Activated CD4-positive, alpha-beta T cell treated with anti-CD3 and anti-CD28 coated beads, Interleukin-2, amount 10 ng/mL, durations not matched to agents 7 days and 5 days (primary cell): ENCODE measurements around the gene CACNA2D1. TPM values are rescaled to one million over a fixed set of nuclear protein-coding genes. Genes with fewer than 3 reads are reported as not detected.
"Not testable (repeated sequence)": the region's sequence is repeated elsewhere in the genome, so short reads cannot be mapped to it uniquely, and the experiment has no call there.

Experiments
- CTCF ChIA-PET: fragments of 350-600 bp; sonication (Branson Sonifier 250); formaldehyde crosslinking; loops from one replicate; lab custom pipeline; 2021; ENCODE audit warnings: antibody characterized with exemption; lab: Charles Lee
- POLR2A ChIA-PET: fragments of 350-600 bp; sonication (Branson Sonifier 250); formaldehyde crosslinking; loops from one replicate; lab custom pipeline; 2021; ENCODE audit warnings: antibody characterized with exemption; lab: Charles Lee
- DNase-seq: peaks from one replicate; pipeline ENCODE4 v3.0.0-alpha.2; 2020
- H3K27ac Mint-ChIP-seq: one replicate; pipeline ENCODE4 v1.8.0; 2021; ENCODE audit warnings: mild to moderate bottlenecking, moderate library complexity, mixed read lengths
- H3K27me3 Mint-ChIP-seq: one replicate; pipeline ENCODE4 v1.8.0; 2021; ENCODE audit warnings: mixed read lengths
- H3K36me3 Mint-ChIP-seq: one replicate; pipeline ENCODE4 v1.8.0; 2021; ENCODE audit warnings: low read depth, mixed read lengths
- H3K4me1 Mint-ChIP-seq: one replicate; pipeline ENCODE4 v1.8.0; 2021; ENCODE audit warnings: mixed read lengths
- H3K4me3 Mint-ChIP-seq: one replicate; pipeline ENCODE4 v1.8.0; 2021; ENCODE audit warnings: mild to moderate bottlenecking, moderate library complexity, mixed read lengths
- H3K9me3 Mint-ChIP-seq: one replicate; pipeline ENCODE4 v1.8.0; 2021; ENCODE audit warnings: mixed read lengths
- total RNA-seq, 2 experiments: library from RNA; stranded (reverse); gene quantifications; one replicate each; pipeline ENCODE4 v1.2.3, GENCODE V29; 2021

Gene CACNA2D1
- total RNA-seq, 2 experiments from 2014 or later, result not detected

DNA sequence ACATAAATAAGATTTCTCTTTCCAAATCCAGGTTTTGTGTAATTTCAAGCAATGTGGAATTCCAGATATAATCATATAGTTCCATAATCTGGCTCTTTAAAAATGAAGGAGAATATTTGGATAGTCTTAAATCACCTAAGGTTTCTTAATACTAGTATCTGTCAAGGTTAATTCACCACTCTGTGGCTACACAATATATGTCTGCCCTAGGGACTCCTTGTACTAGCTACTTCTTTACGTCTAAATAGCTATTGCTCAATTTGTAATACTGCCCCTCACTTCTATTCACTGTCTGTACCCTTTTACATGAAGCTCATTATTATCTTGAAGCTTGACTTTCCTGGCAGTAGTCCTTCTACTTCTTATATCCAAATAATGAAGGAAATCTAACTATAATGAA, 47.2 kb downstream of the CACNA2D1 start:
- Mint-ChIP-seq H3K27me3 (no peaks in the 10 kb centered on the region), H3K27ac (no peak overlapping the region), H3K36me3 (no peaks in the 10 kb centered on the region), H3K4me1 (no peaks in the 10 kb centered on the region), H3K9me3 (peaks cover 3% of the 10 kb centered on the region), H3K4me3 (no peak overlapping the region)
- ChIA-PET POLR2A (no interaction called here), CTCF (no interaction called here)
- DNase-seq, result no peak

DNA sequence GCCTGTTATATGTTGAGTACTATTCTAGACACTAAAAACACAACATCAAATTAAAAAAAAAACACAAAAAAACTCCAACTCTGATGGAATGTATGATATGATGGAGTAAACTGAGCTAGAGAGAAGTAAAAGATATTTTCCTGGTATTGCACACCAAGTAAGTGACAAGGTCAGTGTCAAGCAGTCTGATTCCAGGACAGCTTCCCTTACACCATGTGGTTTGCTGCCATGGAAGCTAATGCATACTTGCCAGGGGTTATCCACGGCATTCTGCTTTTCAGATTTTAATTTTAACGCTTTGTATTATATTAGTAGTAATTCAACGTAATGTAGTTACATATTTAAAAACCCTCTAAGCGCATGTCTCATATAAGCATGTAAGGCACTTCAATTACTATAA, 48.4 kb downstream of the CACNA2D1 start:
- Mint-ChIP-seq H3K4me1 (no peaks in the 10 kb centered on the region), H3K4me3 (no peak overlapping the region), H3K9me3 (peaks cover 3% of the 10 kb centered on the region), H3K27me3 (no peaks in the 10 kb centered on the region), H3K36me3 (no peaks in the 10 kb centered on the region), H3K27ac (no peak overlapping the region)
- ChIA-PET CTCF (no interaction called here), POLR2A (no interaction called here)
- DNase-seq, result no peak

DNA sequence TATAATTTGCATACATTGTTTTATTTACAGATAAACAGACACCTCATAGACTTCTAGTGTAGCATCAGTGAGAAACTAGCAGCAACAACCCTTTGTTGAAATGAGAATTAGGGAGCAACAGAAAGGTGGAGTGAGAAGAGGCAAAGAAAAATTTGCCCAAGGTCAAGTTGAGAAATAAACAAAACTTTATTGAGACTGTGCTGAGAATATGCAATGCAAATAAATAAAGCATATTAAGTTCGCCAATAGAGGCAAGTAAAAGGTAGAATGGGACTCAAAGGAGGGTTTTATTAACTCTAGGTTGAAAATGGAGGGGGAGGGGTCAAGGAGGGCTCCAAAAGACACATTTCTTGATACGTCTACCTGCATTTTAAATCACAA, 49.7 kb downstream of the CACNA2D1 start:
- H3K36me3 Mint-ChIP-seq, result no peaks in the 10 kb centered on the region
- no peak overlapping the region for H3K27ac Mint-ChIP-seq
- CTCF ChIA-PET, result no interaction called here
- H3K4me1 Mint-ChIP-seq, result no peaks in the 10 kb centered on the region
- DNase-seq, result no peak
- peaks cover 2% of the 10 kb centered on the region for H3K9me3 Mint-ChIP-seq
- POLR2A ChIA-PET, result no interaction called here
- no peaks in the 10 kb centered on the region for H3K27me3 Mint-ChIP-seq
- no peak overlapping the region for H3K4me3 Mint-ChIP-seq

GRCh38 chr7:82393076-82393839, 50.3 kb downstream of the CACNA2D1 start:
- no peak for DNase-seq
- CTCF ChIA-PET, result no interaction called here
- POLR2A ChIA-PET, result no interaction called here

DNA sequence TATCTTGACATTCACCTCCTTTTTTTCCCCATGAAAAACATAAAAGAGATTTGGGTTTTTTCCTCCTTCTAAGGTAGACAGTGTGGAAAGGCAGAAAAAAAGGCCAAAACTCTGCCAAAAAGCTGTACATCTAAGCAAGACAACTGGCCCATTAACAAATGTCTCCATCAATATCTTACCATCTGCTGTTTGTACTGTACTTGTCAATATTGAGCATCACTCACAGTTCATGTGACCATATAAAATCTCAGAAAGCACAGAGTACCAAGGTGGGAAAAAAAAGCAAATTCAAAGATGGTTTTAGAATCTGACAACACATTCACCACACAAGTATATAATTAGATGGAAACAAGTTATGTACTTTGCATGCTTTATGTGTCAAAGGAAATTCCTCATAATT, 52.6 kb downstream of the CACNA2D1 start:
- Mint-ChIP-seq H3K27me3 (no peaks in the 10 kb centered on the region), H3K27ac (no peak overlapping the region), H3K4me3 (no peak overlapping the region), H3K4me1 (no peaks in the 10 kb centered on the region), H3K36me3 (no peaks in the 10 kb centered on the region), H3K9me3 (no peaks in the 10 kb centered on the region)
- ChIA-PET CTCF (interaction anchor here (1.2 kb wide), 1 partner anchor 70 kb away, joined by 4 read pairs; no protein-coding TSS in a partner anchor), POLR2A (no interaction called here)
- no peak for DNase-seq

More at GRCh38 chr7:82393076-82393839, 50.3 kb downstream of the CACNA2D1 start:
- Mint-ChIP-seq H3K27me3 (no peaks in the 10 kb centered on the region), H3K9me3 (no peaks in the 10 kb centered on the region), H3K4me3 (no peak overlapping the region), H3K4me1 (no peaks in the 10 kb centered on the region), H3K36me3 (no peaks in the 10 kb centered on the region), H3K27ac (no peak overlapping the region)

DNA sequence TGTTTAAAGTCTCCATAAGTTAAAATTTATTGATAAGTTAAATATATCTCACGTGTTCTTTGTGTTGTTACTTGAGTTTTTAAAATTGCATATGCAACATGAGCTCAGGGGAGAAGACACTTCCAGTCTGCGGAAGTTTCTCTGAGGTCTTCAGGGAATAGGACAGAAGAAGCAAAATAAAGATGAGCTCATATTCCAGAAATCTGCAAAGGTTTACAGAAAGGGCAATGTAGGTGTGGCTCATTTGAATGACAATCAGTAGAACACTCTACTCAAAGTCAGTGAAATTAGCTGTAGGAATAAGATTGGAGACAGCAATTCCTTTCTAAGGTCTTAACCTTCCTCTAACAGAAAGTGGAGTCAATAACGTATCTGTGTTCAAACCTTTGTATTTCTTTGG, 53.7 kb downstream of the CACNA2D1 start:
- H3K9me3 Mint-ChIP-seq, result no peaks in the 10 kb centered on the region
- H3K27ac Mint-ChIP-seq, result no peak overlapping the region
- ChIA-PET POLR2A (interaction anchor here (0.6 kb wide), 1 partner anchor 185 kb away, joined by 3 read pairs; no protein-coding TSS in a partner anchor), CTCF (no interaction called here)
- H3K27me3 Mint-ChIP-seq, result no peaks in the 10 kb centered on the region
- no peak for DNase-seq
- H3K4me3 Mint-ChIP-seq, result no peak overlapping the region
- H3K36me3 Mint-ChIP-seq, result no peaks in the 10 kb centered on the region
- no peaks in the 10 kb centered on the region for H3K4me1 Mint-ChIP-seq

GRCh38 chr7:82388138-82388537, 55.4 kb downstream of the CACNA2D1 start:
- no peaks in the 10 kb centered on the region for H3K36me3 Mint-ChIP-seq
- H3K9me3 Mint-ChIP-seq, result no peaks in the 10 kb centered on the region
- no peak for DNase-seq
- no peak overlapping the region for H3K27ac Mint-ChIP-seq
- ChIA-PET CTCF (no interaction called here), POLR2A (no interaction called here)
- no peaks in the 10 kb centered on the region for H3K4me1 Mint-ChIP-seq
- H3K27me3 Mint-ChIP-seq, result no peaks in the 10 kb centered on the region
- no peak overlapping the region for H3K4me3 Mint-ChIP-seq

DNA sequence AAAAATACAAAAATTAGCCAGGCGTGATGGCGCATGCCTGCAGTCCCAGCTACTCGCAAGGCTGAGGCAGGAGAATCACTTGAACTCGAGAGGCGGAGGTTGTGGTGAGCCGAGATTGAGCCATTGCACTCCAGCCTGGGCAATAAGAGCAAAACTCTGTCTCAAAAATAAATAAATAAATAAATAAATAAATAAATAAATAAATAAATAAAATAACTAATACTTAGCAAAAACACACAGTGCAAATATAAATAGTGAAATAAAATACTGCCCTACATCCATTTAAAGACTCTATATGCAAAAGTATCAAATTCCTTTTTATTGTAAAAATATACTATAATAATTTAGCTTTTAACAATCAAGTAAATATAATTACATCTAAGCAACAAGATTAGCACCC, 57.0 kb downstream of the CACNA2D1 start:
- CTCF ChIA-PET, H3K27ac Mint-ChIP-seq, H3K27me3 Mint-ChIP-seq, H3K36me3 Mint-ChIP-seq, H3K4me3 Mint-ChIP-seq, DNase-seq, H3K4me1 Mint-ChIP-seq, H3K9me3 Mint-ChIP-seq, POLR2A ChIA-PET: not testable (repeated sequence)

DNA sequence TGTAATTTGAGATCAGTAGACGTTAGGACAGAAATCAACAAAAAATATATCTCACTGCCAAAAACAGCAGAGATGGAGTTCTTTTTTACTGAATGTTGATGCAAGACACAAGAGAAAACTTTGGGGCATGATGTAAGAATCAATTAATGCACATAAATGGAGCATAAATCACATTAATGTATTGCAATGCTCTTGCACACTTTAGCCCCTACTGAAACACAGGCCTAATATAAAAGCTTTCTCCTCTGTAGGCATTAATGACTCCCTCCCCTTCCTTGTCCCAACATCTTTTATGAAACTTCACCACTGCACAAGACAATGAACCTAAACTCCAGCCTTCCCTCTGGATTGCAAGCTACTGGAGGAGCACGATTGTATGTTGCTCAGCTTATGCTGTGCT, 58.8 kb downstream of the CACNA2D1 start:
- ChIA-PET CTCF (interaction anchor here (0.5 to 0.7 kb wide), 2 partner anchors 46 to 270 kb away, joined by 3 to 7 read pairs; no protein-coding TSS in a partner anchor), POLR2A (no interaction called here)
- H3K9me3 Mint-ChIP-seq, result no peaks in the 10 kb centered on the region
- H3K36me3 Mint-ChIP-seq, result no peaks in the 10 kb centered on the region
- no peaks in the 10 kb centered on the region for H3K4me1 Mint-ChIP-seq
- H3K4me3 Mint-ChIP-seq, result no peak overlapping the region
- no peak for DNase-seq
- no peak overlapping the region for H3K27ac Mint-ChIP-seq
- no peaks in the 10 kb centered on the region for H3K27me3 Mint-ChIP-seq

- ChIA-PET CTCF (no interaction called here), POLR2A (no interaction called here)
- Mint-ChIP-seq H3K36me3 (no peaks in the 10 kb centered on the region), H3K27me3 (no peaks in the 10 kb centered on the region), H3K4me3 (no peak overlapping the region), H3K27ac (no peak overlapping the region), H3K9me3 (no peaks in the 10 kb centered on the region), H3K4me1 (no peaks in the 10 kb centered on the region)
- DNase-seq, result no peak
Measured at GRCh38 chr7:82384051-82384464, 59.5 kb downstream of the CACNA2D1 start.

- H3K4me1 Mint-ChIP-seq, result no peaks in the 10 kb centered on the region
- no peak overlapping the region for H3K27ac Mint-ChIP-seq
- ChIA-PET POLR2A (no interaction called here), CTCF (no interaction called here)
- H3K4me3 Mint-ChIP-seq, result no peak overlapping the region
- no peaks in the 10 kb centered on the region for H3K27me3 Mint-ChIP-seq
- DNase-seq, result no peak
- no peaks in the 10 kb centered on the region for H3K9me3 Mint-ChIP-seq
- H3K36me3 Mint-ChIP-seq, result no peaks in the 10 kb centered on the region
Measured at GRCh38 chr7:82382276-82382675, 61.3 kb downstream of the CACNA2D1 start.

GRCh38 chr7:82376739-82377138, 66.8 kb downstream of the CACNA2D1 start:
- no peaks in the 10 kb centered on the region for H3K4me1 Mint-ChIP-seq
- H3K27me3 Mint-ChIP-seq, result no peaks in the 10 kb centered on the region
- H3K4me3 Mint-ChIP-seq, result no peak overlapping the region
- CTCF ChIA-PET, result no interaction called here
- no peak overlapping the region for H3K27ac Mint-ChIP-seq
- no peaks in the 10 kb centered on the region for H3K36me3 Mint-ChIP-seq
- POLR2A ChIA-PET, result no interaction called here
- DNase-seq, result no peak
- H3K9me3 Mint-ChIP-seq, result no peaks in the 10 kb centered on the region

DNA sequence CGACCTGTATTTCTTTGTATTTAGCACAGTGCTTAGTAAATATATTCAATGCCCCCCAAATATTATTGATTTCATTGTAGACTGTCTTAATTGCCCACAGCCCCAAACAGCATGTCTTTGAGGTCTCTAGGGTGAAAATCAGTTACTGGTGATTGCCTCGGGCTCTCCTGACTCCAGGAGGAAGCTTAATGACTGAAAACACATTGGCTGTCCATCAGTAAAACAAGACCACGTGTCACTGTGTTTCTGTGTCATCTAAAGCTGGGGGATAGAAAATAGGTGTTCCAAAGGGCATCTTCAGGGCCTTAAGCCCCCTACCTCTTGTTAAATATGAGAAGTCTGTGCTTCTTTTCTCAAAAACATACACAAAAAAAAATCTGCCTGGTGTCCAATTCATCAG, 67.9 kb downstream of the CACNA2D1 start:
- Mint-ChIP-seq H3K9me3 (no peaks in the 10 kb centered on the region), H3K36me3 (no peaks in the 10 kb centered on the region)
- CTCF ChIA-PET, result no interaction called here

DNA sequence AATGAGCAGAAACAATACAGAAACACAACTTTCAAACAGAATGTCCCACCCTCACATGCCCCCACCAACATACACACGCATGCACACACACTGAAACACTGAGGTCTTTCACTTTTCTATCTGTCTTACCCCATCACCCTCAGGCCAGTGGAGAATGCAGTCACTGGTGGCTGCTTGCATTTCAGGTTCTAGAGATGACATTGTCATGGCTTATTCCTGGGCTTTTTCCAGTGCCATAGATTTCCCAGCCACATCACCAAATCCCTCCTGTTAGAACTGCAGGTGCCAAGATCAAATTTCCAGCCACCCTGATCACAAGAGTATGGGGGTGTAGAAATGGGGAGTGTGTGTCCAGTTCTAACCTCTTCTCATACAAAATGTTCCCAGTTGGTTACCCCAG, 68.4 kb downstream of the CACNA2D1 start:
- Mint-ChIP-seq H3K27me3 (no peaks in the 10 kb centered on the region), H3K4me3 (no peak overlapping the region), H3K27ac (no peak overlapping the region), H3K9me3 (no peaks in the 10 kb centered on the region), H3K36me3 (no peaks in the 10 kb centered on the region), H3K4me1 (no peaks in the 10 kb centered on the region)
- ChIA-PET CTCF (no interaction called here), POLR2A (no interaction called here)
- DNase-seq, result no peak

More for the DNA sequence above, 67.9 kb downstream of the CACNA2D1 start:
- POLR2A ChIA-PET, result no interaction called here
- no peaks in the 10 kb centered on the region for H3K27me3 Mint-ChIP-seq
- no peaks in the 10 kb centered on the region for H3K4me1 Mint-ChIP-seq
- H3K27ac Mint-ChIP-seq, result no peak overlapping the region
- no peak overlapping the region for H3K4me3 Mint-ChIP-seq
- no peak for DNase-seq
